GM18868 (cell line): ENCODE results near the gene IL17D.
"Not testable (repeated sequence)": the region's sequence is repeated elsewhere in the genome, so short reads cannot be mapped to it uniquely, and the experiment has no call there.

Experiments used
- ATAC-seq: cut with Tn5 transposase; IDR thresholded peaks from one replicate; pipeline ENCODE4 v1.9.1; 2021; ENCODE audit warnings: mild to moderate bottlenecking, moderate library complexity; ENCODE audit not compliant: unreplicated experiment

Gene IL17D

DNA sequence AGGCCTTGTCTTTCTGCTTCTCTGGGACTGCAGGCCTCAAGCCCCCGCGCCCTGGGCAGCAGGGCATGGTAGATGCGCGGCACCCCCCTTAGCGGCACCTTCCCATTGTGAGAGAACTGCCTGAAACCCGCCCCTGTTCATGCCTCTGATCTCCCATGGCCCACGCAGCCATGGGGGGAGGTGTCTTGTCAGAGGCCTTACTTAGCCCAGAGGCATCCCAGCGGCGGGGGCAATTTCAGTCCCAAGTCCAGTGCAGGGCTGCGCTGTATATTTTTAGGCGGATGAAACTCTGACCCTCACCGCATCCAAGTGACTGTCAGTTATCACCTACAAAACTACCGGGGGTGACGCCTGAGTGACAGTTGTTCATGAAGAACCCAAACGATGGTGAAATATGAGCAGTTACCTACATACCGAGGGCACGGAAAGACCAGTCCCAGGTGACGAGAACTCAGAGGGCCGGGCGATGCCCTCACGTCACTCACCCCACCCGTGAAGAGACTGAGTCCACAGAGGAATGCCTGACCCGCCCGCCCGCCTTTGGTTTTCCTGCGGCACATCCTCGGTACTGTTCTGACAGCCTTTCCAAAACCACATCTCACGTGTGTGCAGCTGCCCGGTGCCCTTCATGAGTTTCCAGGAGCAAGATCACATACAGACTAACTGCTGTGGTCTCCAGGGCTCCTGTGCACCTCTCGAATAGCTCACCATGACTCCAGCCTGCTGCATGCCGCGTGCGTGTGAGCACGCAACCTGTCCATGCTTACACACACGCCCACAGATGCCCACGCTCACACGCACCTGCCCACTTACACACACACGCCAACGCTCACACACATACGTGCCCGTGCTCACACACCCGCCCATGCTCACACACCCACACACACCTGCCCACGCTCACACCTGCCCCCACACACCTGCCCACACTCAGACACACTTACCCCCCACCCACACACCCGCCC is 14.4 kb downstream of the IL17D start:
- no peak for ATAC-seq

DNA sequence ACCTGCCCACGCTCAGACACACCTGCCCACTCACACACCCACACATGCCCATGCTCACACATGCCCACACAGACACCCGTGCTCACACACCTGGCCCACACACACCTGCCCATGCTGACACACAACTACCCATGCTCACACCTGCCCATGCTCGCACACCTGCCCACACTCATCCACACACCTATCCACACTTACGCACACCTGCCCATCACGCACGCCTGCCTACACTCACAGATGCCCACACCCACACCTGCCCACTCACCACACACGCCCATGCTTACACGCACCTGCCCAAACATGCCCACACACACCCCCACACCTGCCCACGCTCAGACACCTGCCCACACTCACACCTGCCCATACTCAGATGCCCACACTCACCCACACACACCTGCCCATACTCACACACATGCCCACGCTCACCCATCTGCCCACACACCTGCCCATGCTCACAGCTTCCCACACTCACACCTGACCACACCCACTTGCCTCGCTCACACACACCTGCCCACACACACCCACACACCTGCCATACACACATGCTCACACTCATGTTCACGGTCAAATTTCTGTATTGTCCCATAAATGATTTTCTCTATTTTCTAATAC is 15.6 kb downstream of the IL17D start:
- no peak for ATAC-seq

DNA sequence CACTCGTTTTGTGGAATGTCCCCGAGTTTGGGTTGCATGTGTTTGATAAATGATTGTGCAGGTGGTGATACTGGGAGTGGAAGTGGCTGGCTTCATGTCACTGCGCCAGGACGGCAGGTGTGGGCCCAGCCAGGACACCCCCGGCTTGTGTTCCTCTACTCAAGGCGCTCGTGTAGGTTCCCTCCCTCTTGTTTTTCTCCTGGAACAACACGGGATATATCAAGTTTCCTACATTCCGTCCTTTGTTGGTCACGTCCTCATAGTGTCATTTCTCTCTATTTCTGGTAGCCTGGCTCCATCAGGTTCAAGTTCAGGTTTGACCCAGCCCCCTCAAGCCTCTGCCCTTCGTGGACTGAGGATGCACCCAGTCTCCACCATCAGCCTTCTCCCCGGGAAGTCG is 16.3 kb downstream of the IL17D start:
- ATAC-seq, result no peak

DNA sequence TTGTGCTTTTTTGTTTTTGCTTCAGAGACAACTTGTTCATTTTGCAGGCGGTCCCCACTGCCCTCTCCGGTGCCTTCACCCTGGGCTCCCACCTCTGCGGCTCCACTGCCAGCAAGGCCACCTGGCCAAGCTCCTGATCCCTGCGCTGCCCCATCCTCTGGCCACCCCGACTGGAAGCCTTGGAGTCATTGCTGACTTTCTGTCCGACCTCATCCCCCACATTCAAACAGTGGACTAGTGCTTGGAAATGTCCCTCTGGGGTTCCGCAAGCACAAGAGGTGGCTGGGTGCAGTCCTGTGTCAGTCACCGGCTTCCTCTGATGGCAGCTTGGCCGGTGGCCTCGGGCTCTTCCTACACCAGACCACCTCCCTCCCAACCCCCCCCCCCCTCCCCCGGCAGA is 17.0 kb downstream of the IL17D start:
- ATAC-seq, result no peak

DNA sequence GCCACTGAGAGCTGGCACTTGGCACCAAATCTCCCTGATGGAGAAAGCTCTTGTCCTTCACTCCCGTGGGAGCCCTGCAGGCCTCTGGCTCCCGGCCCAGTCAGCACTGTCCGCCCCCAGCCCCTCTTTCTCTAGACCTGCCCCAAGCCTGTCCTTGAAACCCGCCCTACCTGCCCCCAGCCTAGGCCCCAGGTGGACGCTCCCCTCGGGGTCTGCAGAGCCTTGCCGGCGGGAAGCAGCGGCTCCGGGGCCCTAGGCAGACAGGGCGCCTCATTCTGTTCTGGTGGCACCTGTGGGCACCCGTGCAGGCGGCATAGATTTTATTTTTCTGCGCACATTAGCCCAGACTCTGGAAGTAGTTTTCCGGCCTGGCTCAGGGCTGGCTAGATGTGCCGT is 17.6 kb downstream of the IL17D start:
- no peak for ATAC-seq

DNA sequence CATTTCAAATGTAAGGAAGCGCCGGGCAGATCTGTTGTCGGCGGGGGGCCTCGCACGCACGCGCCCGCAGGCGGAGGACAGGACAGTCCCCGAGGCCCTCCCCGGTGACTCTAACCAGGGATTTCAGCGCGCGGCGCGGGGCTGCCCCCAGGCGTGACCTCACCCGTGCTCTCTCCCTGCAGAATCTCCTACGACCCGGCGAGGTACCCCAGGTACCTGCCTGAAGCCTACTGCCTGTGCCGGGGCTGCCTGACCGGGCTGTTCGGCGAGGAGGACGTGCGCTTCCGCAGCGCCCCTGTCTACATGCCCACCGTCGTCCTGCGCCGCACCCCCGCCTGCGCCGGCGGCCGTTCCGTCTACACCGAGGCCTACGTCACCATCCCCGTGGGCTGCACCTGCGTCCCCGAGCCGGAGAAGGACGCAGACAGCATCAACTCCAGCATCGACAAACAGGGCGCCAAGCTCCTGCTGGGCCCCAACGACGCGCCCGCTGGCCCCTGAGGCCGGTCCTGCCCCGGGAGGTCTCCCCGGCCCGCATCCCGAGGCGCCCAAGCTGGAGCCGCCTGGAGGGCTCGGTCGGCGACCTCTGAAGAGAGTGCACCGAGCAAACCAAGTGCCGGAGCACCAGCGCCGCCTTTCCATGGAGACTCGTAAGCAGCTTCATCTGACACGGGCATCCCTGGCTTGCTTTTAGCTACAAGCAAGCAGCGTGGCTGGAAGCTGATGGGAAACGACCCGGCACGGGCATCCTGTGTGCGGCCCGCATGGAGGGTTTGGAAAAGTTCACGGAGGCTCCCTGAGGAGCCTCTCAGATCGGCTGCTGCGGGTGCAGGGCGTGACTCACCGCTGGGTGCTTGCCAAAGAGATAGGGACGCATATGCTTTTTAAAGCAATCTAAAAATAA is 18.2 kb downstream of the IL17D start:
- ATAC-seq, result no peak

DNA sequence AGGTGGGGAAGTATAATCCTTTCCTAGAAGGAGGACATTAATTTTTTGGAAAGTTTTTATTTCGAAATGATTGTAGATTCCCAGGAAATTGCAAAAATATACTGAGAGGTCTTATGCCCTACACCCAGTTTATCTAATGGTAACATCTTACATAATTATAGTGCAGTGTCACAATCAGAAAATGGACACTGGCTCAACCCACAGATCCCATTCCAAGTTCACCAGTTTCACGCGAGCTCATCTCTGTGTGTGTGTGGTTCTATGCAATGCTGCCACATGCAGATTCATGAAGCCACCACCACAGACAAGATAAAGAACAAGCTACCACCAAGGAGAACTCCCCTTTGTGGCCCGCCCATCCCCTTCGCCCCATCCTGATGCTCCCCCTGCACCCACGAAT is 24.4 kb downstream of the IL17D start:
- no peak for ATAC-seq

DNA sequence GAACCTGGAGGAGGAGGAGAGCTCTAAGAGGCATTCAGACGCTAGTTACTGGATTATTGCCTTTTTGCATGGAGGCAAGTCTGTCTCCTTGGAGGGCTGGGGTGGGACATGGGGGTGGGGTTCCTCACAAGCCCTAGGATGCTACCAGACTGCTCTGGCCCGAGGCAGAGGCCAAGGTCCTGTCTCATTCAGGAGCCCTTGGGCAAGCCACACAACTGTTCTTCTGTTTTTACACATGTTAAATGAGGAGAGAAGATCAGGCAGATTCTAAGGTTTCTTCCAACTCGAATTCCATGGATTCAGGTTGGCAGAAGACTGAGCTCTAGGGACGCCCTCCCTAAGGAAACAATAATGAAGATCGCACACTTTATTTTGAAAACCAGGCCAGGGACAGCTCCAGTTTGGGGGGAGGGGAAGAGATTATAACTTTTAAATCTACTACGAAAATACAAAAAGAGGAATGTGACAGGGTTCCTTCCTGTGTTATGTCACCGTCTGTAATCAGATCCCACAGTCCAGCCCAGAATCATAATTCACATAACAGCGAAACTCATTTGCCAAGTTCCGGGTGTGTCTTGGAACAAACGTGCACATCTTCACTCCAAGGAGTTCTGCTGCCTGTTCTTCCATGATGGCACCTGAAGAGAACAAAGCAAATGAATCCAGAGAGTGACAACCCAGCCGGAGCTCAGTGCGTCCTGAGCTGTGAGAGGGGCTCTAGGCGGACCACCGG is 25.2 kb downstream of the IL17D start:
- ATAC-seq, result no peak

DNA sequence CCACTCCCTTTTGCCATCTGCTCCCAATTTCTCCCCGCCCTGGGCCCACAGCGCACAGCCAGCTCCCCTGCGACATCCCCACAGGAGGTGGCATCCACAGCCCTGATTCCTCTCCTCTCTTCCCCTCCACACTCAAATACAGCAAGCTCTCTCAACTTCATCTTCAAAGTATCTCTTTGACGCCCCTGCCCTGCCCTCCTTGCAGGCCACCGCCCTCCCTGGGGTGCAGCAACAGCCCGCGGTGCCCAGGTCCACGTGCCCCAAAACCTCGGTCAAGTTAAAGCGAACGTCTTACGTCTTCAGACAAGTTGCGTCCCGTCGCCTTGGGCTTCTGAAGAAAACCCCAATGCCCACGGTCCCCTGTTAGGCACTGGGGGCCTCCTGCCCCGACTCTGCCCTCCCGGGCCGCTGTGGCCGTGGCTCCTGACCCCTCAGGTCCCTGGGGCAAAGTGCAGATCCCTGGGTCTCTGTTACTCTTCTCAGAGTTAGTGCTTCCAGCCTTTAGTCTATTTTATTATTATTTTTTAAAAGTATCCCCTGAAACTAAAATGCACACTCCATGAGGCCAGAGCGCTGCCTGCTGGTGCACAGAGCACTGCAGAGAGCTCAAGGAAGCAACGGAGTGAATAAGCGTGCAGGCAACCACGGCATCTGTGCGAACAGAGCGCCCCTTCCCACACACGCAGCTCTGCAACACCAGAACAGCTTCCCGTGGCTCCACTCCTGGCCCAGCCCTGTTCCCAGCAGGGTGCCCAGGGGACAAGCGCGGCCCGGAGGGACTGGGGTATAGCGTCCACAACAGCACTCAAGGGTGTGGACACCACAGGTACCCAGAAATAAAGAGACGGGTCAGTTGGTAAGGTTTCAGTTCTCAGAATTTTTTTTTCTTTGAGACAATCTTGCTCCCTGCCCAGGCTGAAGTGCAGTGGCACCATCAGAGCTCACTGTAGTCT is 26.4 kb downstream of the IL17D start:
- no peak for ATAC-seq

DNA sequence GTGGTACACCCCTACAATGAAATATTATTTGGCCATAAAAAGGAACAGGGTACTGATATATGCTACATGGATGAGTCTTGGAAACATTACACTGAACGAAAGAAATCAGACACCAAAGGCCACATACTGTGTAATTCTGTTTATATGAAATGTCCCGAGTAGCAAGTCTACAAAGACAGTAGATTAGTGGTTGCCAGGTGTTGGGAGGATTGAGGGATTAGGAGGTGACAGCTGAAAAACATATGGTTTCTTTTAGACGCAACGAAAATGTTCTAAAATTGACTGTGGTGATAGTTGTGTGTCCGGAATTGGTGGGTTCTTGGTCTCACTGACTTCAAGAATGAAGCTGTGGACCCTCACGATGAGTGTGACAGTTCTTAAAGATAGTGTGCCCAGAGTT is 35.1 kb downstream of the IL17D start:
- ATAC-seq, result no peak

DNA sequence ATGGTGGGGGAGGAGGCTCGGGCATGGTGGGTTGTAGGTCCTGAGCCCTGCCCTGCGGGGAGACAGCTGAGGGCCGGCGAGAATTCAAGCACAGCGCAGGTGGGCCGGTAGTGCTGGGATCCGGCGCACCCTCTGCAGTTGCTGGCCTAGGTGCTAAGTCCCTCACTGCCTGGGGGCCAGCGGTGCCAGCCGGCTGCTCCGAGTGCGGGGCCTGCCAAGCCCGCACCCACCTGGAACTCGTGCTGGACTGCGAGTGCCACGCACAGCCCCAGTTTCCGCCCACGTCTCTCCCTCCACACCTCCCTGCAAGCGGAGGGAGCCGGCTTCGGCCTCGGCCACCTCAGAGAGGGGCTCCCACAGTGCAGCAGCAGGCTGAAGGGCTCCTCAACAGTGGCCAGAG is 36.5 kb downstream of the IL17D start:
- no peak for ATAC-seq

DNA sequence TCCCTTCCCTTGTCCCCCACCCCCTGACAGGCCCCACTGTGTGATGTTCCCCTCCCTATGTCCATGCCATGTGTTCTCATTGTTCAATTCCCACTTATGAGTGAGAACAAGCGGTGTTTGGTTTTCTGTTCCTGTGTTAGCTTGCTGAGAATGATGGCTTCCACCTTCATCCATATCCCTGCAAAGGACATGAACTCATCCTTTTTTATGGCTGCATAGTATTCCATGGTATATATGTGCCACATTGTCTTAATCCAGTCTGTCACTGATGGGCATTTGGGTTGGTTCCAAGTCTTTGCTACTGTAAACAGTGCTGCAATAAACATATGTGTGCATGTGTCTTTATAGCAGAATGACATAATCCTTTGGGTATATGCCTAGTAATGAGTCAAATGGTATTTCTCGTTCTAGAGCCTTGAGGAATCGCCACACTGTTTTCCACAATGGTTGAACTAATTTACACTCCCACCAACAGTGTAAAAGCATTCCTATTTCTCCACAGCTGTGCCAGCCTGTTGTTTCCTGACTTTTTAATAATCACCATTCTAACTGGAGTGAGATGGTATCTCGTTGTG is 40.4 kb downstream of the IL17D start:
- not testable (repeated sequence) for ATAC-seq

DNA sequence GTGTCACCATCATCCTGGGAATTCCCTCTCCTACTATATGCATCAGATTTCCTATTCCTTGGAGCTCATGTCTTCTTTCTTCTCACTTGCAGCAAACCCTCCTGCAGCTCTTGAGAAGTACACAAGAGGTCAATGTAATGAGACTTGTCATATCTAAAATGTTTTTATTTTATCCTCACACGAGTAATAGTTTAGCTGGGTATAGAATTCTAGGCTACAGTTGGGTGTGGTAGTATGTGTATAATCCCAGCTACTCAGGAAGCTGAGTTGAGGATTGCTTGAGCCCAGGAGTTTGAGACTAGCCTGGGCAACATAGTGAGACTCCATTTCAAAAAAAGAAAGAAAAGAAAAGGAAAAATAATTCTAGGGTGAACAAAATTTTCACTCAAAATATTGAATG is 45.9 kb downstream of the IL17D start:
- no peak for ATAC-seq

DNA sequence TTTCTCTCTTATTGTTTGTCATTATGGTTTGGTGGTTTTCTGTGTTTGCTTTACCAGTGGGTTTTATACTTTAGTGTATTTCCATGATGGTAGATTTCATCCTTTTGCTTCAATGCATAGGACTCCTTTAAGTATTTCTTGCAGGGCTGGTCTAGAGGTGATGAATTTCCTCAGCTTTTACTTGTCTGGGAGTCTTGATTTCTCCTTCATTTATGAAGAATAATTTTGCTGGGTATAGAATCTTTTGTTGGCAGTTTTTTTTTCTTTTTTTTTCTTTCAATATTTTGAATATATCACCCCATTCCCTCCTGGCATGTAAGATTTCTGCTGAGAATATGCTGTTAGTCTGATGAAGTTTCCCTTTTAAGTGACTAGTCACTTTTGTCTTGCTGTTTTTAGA is 50.5 kb downstream of the IL17D start:
- no peak for ATAC-seq

DNA sequence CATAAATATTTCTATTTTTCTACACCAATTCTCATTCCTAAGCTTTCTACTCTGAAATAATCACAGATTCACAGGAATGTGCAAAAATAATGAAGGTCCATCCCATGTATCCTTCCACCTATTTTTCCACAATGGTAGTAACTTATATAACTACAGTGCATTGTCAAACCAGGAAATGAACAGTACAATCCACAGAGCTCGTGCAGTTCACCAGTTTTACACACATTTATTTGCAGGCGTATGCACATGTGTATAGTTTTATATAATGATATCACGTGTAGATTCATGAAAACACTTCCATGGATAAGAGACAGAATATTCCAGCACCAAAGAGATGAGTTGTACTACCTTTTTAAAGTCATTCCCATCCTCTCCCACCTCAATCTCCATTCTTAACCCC is 57.4 kb downstream of the IL17D start:
- no peak for ATAC-seq

DNA sequence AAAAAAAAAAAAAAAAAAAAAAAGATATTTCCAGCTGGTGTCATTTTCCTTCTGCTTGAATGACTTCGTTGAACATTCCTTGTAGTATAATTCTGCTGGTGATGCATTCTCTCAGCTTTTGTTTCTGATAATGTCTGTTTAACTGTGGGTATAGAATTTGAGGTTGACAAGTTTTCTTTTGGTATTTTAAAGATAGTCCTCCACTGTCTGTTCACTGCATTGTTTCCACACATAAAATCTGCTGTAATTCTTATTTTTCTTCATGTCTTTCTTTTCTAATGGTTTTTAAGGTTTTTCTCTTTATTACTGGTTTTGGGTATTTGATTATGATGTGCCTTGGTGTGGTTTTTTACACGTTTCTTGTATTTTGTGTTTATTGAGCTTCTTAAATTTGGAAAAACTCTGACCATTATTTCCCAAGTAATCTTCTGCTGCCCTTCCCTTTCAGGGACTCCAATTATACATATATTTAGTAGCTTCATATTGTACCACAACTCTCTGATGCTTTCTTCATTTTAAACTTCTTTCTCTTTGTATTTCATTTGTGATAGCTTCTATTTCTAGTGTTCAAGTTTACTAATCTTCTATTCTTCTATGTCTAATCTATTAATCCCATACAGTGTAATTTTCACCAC is 63.9 kb downstream of the IL17D start:
- ATAC-seq, result no peak

DNA sequence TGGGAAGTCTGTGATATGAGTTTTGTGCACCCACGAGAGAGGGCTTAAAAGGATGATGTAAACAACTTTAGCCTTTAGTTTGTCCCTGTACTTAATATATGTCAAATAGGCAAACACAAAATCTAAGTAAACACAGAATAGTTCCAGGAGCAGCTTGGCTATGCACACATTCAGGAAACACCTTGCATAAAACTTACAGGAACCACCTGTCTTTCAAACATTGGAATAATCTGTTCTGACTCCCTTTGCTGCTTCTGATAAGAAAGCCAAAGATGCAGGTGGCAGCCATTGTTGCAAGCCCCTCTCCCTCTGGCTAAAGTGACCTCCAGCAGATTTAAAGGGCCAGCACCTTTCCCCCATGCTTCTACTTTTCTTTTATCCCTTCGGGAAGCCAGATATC is 65.6 kb downstream of the IL17D start:
- ATAC-seq, result no peak

DNA sequence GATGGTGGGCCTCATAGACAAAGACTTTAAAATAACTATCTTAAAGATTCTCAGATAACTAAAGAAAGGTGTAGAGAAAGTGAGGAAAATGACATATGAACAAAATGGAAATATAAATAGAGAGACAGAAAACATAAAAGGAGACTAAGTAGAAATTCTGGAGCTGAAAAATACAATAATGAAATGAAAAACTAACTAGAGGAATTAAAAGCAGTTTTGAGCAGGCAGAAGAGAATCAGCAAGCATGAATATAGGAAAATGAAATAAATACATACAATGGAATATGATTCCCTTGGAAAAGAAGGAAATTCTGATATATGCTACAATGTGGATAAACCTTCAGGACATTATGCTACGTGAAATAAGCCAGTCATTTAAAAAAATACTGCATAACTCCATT is 66.3 kb downstream of the IL17D start:
- ATAC-seq, result no peak
